ENCODE measurements around the gene DGKZ. TPM values are rescaled to one million over a fixed set of nuclear protein-coding genes. Genes with fewer than 3 reads are reported as not detected.
A peak's percentile ranks its signal among the peaks of the same experiment; 100 is the strongest.

Gene DGKZ
- total and polyA plus RNA-seq, 2 donors from 2014 or later = 48.5 to 50.6 TPM

- peak in 2 of 5 donors; percentile 45 to 75 for DNase-seq
- TF ChIP-seq, protein P1, sequence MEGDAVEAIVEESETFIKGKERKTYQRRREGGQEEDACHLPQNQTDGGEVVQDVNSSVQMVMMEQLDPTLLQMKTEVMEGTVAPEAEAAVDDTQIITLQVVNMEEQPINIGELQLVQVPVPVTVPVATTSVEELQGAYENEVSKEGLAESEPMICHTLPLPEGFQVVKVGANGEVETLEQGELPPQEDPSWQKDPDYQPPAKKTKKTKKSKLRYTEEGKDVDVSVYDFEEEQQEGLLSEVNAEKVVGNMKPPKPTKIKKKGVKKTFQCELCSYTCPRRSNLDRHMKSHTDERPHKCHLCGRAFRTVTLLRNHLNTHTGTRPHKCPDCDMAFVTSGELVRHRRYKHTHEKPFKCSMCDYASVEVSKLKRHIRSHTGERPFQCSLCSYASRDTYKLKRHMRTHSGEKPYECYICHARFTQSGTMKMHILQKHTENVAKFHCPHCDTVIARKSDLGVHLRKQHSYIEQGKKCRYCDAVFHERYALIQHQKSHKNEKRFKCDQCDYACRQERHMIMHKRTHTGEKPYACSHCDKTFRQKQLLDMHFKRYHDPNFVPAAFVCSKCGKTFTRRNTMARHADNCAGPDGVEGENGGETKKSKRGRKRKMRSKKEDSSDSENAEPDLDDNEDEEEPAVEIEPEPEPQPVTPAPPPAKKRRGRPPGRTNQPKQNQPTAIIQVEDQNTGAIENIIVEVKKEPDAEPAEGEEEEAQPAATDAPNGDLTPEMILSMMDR (IDR thresholded peaks at IDR 0.05; ENCODE audit: borderline replicate concordance, extremely low read depth, insufficient read depth) = no peak
- Histone ChIP-seq H3K9me3 (ENCODE audit: control insufficient read depth in 2 of 3, insufficient read depth in 1 of 3, low read length in 3 of 3) (no peaks in the 10 kb centered on the region), H3K36me3 (ENCODE audit: control insufficient read depth in 2 of 3, insufficient read depth in 3 of 3, low read length in 3 of 3) (peaks cover 0 to 14% (median 9%) of the 10 kb centered on the region in 3 donors), H3K4me3 (ENCODE audit: low read length in 3 of 3) (no peak overlapping the region), H3K27me3 (ENCODE audit: control insufficient read depth, insufficient read depth, low read length) (no peaks in the 10 kb centered on the region), H3K27ac (ENCODE audit: low read depth in 2 of 2, low read length in 2 of 2) (no peak overlapping the region), H3K9ac (ENCODE audit: low read length in 3 of 3) (no peak overlapping the region), H3K4me1 (ENCODE audit: control insufficient read depth in 2 of 3, insufficient read depth in 2 of 3, low read depth in 1 of 3, low read length in 3 of 3) (no peaks in the 10 kb centered on the region)
- intact Hi-C loops (cut with DNase I) = no loop called here
- FAIRE-seq = no peak
Observed at GRCh38 chr11:46375392-46376101, 28.3 kb downstream of the DGKZ start.

DNA sequence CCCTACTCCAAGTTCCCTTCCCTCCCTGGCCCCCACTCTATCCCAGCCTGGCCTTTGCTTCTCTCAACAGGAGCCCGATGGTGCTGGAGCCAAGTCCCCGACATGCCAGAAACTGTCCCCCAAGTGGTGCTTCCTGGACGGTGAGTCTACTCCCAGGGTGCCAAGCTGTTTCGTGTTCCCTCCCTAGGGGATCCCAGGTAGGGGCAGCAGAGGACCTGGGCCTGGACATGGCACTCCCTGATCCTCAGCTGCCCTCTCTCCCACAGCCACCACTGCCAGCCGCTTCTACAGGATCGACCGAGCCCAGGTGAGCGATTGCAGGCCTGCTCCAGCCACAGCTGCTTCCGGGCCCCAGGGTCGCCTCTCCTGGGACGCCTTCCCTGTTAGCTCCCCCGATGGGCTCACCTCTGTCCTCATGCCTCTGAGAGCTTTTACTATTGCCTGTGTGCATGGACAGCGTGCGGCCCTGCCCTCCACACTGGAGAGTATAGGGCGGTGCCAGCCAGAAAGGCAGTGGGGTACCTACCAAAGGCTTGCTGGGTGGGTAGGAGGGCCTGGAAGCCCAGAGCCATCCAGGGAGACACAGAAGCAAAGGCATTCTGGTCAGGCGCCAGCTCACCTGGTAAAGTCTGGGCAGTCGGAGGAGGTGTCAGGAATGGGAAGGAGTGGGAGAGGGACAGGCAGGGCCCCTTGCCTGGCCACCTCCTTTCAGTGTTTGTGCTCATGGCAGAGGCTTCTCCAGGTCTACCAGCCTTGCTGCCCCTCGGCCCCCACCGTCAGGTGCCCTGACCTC is 29.2 kb downstream of the DGKZ start:
- peak in 2 of 5 donors; percentile 48 to 64 for DNase-seq
- Histone ChIP-seq H3K4me1 (ENCODE audit: control insufficient read depth in 2 of 3, insufficient read depth in 2 of 3, low read depth in 1 of 3, low read length in 3 of 3) (no peaks in the 10 kb centered on the region), H3K4me3 (ENCODE audit: low read length in 3 of 3) (no peak overlapping the region), H3K27me3 (ENCODE audit: control insufficient read depth, insufficient read depth, low read length) (no peaks in the 10 kb centered on the region), H3K27ac (ENCODE audit: low read depth in 2 of 2, low read length in 2 of 2) (no peak overlapping the region), H3K9ac (ENCODE audit: low read length in 3 of 3) (no peak overlapping the region), H3K9me3 (ENCODE audit: control insufficient read depth in 2 of 3, insufficient read depth in 1 of 3, low read length in 3 of 3) (no peaks in the 10 kb centered on the region), H3K36me3 (ENCODE audit: control insufficient read depth in 2 of 3, insufficient read depth in 3 of 3, low read length in 3 of 3) (peaks cover 0 to 14% (median 9%) of the 10 kb centered on the region in 3 donors)
- intact Hi-C loops (cut with DNase I) = no loop called here
- TF ChIP-seq, protein P1 (IDR thresholded peaks at IDR 0.05; ENCODE audit: borderline replicate concordance, extremely low read depth, insufficient read depth) = no peak
- no peak for FAIRE-seq

- Histone ChIP-seq H3K27me3 (ENCODE audit: control insufficient read depth, insufficient read depth, low read length) (no peaks in the 10 kb centered on the region), H3K36me3 (ENCODE audit: control insufficient read depth in 2 of 3, insufficient read depth in 3 of 3, low read length in 3 of 3) (peaks cover 0 to 14% (median 9%) of the 10 kb centered on the region in 3 donors), H3K9ac (ENCODE audit: low read length in 3 of 3) (no peak overlapping the region), H3K4me3 (ENCODE audit: low read length in 3 of 3) (no peak overlapping the region), H3K4me1 (ENCODE audit: control insufficient read depth in 2 of 3, insufficient read depth in 2 of 3, low read depth in 1 of 3, low read length in 3 of 3) (peaks cover 0 to 6% (median 3%) of the 10 kb centered on the region in 3 donors), H3K9me3 (ENCODE audit: control insufficient read depth in 2 of 3, insufficient read depth in 1 of 3, low read length in 3 of 3) (no peaks in the 10 kb centered on the region), H3K27ac (ENCODE audit: low read depth in 2 of 2, low read length in 2 of 2) (no peak overlapping the region)
- TF ChIP-seq, protein P1 (IDR thresholded peaks at IDR 0.05; ENCODE audit: borderline replicate concordance, extremely low read depth, insufficient read depth) = no peak
- DNase-seq (peak in 2 of 5 donors; percentile 51 to 69), FAIRE-seq (no peak)
- intact Hi-C loops (cut with DNase I) = no loop called here
Observed at GRCh38 chr11:46377290-46377689, 30.0 kb downstream of the DGKZ start.

Measured in kidney (tissue), 14 donors.